Lung (tissue), 12 donors: ENCODE data around the gene GORASP1. TPM values are rescaled to one million over a fixed set of nuclear protein-coding genes. Genes with fewer than 3 reads are reported as not detected.
A peak's percentile ranks its signal among the peaks of the same experiment; 100 is the strongest.

ENCODE experiments used
- ATAC-seq: fragments of 200-7000 bp; cut with Tn5 transposase; one replicate; pipeline ENCODE4 v1.9.1; 2020; ENCODE audit warnings: moderate number of reproducible peaks; ENCODE audit not compliant: insufficient read depth, low FRiP score
- DNase-seq, 3 donors: peaks; one replicate each; pipeline ENCODE4 v3.0.0-alpha.2; 2013 to 2017
- H3K27ac ChIP-seq, 2 donors: one replicate each; pipeline ENCODE4 v1.5.1; 2013; ENCODE audit warnings: mild to moderate bottlenecking in 2 of 2, moderate library complexity in 2 of 2, control low read depth in 1 of 2, inconsistent platforms in 1 of 2, low read depth in 1 of 2, low read length in 1 of 2
- H3K27me3 ChIP-seq, 3 donors: one replicate each; pipeline ENCODE4 v1.5.1; 2013; ENCODE audit warnings: low read length in 2 of 3; ENCODE audit not compliant: control insufficient read depth in 3 of 3, insufficient read depth in 3 of 3
- H3K36me3 ChIP-seq, 4 donors: one replicate each; pipeline ENCODE4 v1.5.1; 2013; ENCODE audit warnings: low read length in 4 of 4, mild to moderate bottlenecking in 1 of 4, moderate library complexity in 1 of 4; ENCODE audit not compliant: control insufficient read depth in 4 of 4, insufficient read depth in 4 of 4
- H3K4me1 ChIP-seq, 5 donors: one replicate each; pipeline ENCODE4 v1.5.1; 2013; ENCODE audit warnings: low read length in 5 of 5, mild to moderate bottlenecking in 2 of 5, moderate library complexity in 1 of 5; ENCODE audit not compliant: control insufficient read depth in 5 of 5, insufficient read depth in 5 of 5
- H3K4me3 ChIP-seq: one replicate; pipeline ENCODE4 v1.5.1; 2013; ENCODE audit warnings: mild to moderate bottlenecking, control low read depth, moderate library complexity
- H3K9ac ChIP-seq, 2 donors: one replicate each; pipeline ENCODE4 v1.5.1; 2013; ENCODE audit warnings: low read length in 2 of 2, control low read depth in 1 of 2; ENCODE audit not compliant: insufficient read depth in 1 of 2
- H3K9me3 ChIP-seq, 4 donors: one replicate each; pipeline ENCODE4 v1.5.1; 2013; ENCODE audit warnings: low read length in 3 of 4, mild to moderate bottlenecking in 1 of 4, moderate library complexity in 1 of 4; ENCODE audit not compliant: control insufficient read depth in 4 of 4, insufficient read depth in 3 of 4
- CTCF ChIP-seq: IDR thresholded peaks from 2 replicates; pipeline ENCODE4 v1.5.1; 2012; ENCODE audit warnings: mild to moderate bottlenecking; ENCODE audit errors: control extremely low read depth, extremely low read depth
- WGBS, 2 donors: extraction: QIAGEN DNeasy Blood & Tissue Kit; methylation state at CpG; one replicate each; pipeline ENCODE4 v1.1.7; 2013; 5-methylcytosine and 5-hydroxymethylcytosine counted together
- polyA plus RNA-seq, 2 donors: library from polyadenylated mRNA; stranded (reverse); fragments of 200-250 nt; gene quantifications; one replicate each; pipeline ENCODE4 v1.2.1, GENCODE V29; 2013
- total RNA-seq, 2 donors: library from RNA; depleted of rRNA in 1 of 2; stranded (reverse); fragments of >200 nt in 1 of 2; gene quantifications; one replicate each; pipeline ENCODE4 v1.2.1, GENCODE V29; 2014 to 2021
- donor health status: control.
- donor health status: control.
- donor health status: Bipolar disorder and iron deficiency.
- donor health status: healthy.
- donor health status: DM: yes; HTN: yes; CAD: no.

Gene GORASP1
- total and polyA plus RNA-seq, 4 donors, result 28.7 to 71.1 (median 48.5) TPM

- DNase-seq (no peak), ATAC-seq (no peak)
- Histone ChIP-seq H3K36me3 (peaks cover 23 to 66% (median 25%) of the 10 kb centered on the region in 4 donors), H3K27ac (no peak overlapping the region), H3K9ac (no peak overlapping the region), H3K9me3 (no peaks in the 10 kb centered on the region), H3K27me3 (no peaks in the 10 kb centered on the region), H3K4me3 (no peak overlapping the region), H3K4me1 (peaks cover 0 to 9% (median 0%) of the 10 kb centered on the region in 5 donors)
- no peak for TF ChIP-seq CTCF
- 93 to 94% methylated on average over 8 of the region's 8 CpGs for WGBS, 2 donors
These were observed 8.9 kb downstream of the GORASP1 start for GRCh38 chr3:39098473-39099000.

DNA sequence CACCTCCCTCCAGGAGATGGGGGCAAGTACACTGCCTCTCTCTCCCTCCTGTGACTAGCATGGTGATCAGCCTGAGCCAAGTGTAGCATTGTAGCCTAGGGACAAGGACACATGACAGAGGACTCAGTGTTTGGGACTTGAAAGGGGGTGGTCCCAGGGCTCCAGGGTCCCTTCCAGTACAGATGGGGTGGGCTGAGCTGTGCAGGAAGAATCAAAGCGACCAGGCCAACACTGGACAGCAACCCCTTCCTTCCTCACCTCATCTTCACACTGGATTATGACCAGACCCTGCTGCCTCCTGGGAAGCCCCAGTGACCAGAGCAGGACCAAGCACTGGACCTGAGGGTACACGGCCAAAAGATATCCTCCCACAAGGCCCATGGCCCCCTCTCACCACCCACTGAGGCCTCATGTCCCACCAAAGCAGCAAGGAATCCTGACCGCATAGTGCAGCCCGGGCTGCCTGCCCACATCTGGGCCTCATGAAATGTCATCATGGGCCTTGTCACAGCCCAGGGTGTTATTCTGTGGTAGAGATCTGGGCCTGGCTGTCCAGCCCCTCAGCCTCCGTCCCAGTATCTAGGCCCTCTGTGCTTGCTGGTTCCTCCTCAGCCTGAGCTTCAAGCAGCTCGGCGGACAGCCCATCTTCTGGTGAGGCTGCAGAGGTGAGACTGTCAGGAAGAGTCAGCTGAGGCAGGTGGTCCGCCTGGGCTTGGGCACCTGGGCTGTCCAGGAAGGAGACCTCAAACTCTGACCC, 9.5 kb downstream of the GORASP1 start:
- WGBS, 2 donors, result 90 to 93% methylated on average over 8 of the region's 8 CpGs
- DNase-seq (no peak), ATAC-seq (no peak)
- Histone ChIP-seq H3K36me3 (peaks cover 24 to 67% (median 26%) of the 10 kb centered on the region in 4 donors), H3K4me1 (peaks cover 0 to 4% (median 0%) of the 10 kb centered on the region in 5 donors), H3K27ac (no peak overlapping the region), H3K4me3 (no peak overlapping the region), H3K27me3 (no peaks in the 10 kb centered on the region), H3K9me3 (no peaks in the 10 kb centered on the region), H3K9ac (no peak overlapping the region)
- TF ChIP-seq CTCF, result no peak

- Histone ChIP-seq H3K27ac (no peak overlapping the region), H3K9ac (no peak overlapping the region), H3K4me1 (no peaks in the 10 kb centered on the region), H3K27me3 (no peaks in the 10 kb centered on the region), H3K36me3 (peaks cover 26 to 61% (median 29%) of the 10 kb centered on the region in 4 donors), H3K4me3 (no peak overlapping the region), H3K9me3 (no peaks in the 10 kb centered on the region)
- 39 to 63% methylated on average over 3 of the region's 3 CpGs for WGBS, 2 donors
- TF ChIP-seq CTCF, result no peak
- ATAC-seq, result no peak
- peak in 1 of 3 donors; percentile 17 for DNase-seq
These were observed 10.7 kb downstream of the GORASP1 start for GRCh38 chr3:39096775-39097174.
